ENCODE results near the gene STAT1.
"Not testable (repeated sequence)": the region's sequence is repeated elsewhere in the genome, so short reads cannot be mapped to it uniquely, and the experiment has no call there.

Gene STAT1

DNA sequence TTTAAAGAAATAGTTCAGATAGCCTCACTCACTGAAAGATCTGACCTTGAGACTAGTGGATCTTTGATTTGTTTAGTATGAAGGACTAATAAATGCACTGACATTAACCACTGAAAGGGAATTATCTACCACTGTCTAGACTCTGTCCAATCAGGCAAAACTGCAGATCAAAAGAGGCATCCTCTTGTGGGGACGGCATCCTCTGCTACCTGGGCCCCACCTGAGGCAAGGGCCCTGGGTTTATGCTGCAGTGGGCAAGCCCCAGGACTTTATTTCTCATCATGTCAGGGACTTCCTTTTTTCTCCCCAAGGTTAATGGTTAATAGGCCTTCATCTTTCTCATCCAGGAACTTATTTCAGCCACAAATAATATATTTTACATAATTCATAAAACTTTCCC lies 32.2 kb downstream of the STAT1 start:
- no peak for DNase-seq (ENCODE audit: low read depth)

DNA sequence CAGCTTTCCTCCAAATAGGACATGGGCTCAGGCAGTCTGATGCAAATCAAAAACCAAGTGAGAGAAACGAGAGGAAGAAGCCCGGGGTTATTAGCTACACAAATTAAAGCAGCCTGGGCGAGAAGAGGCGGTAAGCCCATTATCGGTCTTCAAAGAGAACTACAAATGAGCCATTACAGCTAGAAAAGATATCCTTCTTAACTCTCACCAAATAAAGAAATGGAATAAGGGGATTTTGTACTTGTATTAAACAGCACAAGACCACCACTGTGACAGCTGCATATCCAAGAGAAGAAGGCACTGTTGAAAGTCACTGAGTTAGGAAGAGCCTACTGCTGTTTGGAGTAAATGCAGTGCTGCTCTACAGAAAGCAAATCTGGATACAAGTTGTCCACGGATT lies 32.6 kb downstream of the STAT1 start:
- DNase-seq (ENCODE audit: low read depth): no peak

DNA sequence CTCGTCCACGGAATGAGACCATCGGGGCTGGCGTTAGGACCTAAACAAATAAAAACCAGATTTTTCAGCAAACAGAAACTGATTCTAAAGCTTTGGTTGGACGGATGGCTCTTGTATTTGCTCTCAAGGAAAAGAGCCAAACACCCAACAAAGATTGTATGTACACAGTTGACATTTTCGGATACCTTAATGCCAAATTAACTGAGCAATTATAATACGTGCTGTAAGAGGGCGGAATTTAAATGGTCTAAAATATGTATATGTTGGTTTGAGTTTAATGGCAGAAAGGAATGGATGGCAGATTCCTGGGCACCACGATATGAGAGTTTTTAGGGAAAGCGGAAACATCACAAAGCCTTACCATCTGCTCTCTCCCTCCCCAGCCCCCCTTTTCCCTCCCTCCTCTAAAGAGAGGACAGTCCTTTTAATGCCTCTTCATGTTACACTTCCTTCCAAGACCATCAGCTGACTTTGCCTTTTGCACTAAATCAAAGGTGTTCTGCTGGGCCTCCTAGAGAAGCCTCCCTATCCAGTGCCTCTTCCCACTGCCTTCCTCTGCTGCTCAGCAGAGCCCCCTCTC lies 33.3 kb downstream of the STAT1 start:
- no peak for DNase-seq (ENCODE audit: low read depth)

DNA sequence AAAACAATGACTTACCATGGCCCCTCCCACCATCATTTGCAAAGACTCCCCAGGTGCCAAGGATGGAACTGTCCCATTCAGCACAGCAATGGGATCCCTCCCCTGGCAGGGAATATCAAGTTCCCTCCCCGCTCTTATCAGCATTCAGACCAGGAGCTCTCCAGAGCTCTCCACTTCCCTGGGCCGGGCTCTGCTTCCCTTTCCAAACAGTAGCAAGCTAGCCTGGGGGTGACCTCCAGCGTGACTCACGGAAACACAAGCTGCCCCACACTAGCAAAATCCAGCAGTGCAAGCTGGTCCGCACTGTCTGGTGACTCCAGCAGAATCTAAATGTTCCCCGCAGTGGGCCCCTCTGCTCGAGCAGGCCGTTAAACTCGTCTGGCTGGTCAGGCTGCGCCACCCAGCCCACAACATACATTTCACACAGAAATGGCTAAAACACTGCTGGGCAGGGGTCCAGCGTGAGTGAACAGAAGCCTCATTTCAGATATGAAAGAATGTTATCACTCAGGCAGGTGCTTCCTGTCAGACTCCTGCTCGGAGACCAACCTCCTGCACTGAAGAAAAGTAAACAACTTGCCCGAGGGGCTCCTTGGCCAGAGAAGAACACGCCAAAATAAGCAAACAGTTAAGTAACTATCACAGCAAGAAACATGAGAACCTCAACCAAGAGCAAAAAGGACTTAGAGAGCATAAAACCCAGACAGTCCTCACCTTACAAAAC lies 33.9 kb downstream of the STAT1 start:
- DNase-seq (ENCODE audit: low read depth): no peak

DNA sequence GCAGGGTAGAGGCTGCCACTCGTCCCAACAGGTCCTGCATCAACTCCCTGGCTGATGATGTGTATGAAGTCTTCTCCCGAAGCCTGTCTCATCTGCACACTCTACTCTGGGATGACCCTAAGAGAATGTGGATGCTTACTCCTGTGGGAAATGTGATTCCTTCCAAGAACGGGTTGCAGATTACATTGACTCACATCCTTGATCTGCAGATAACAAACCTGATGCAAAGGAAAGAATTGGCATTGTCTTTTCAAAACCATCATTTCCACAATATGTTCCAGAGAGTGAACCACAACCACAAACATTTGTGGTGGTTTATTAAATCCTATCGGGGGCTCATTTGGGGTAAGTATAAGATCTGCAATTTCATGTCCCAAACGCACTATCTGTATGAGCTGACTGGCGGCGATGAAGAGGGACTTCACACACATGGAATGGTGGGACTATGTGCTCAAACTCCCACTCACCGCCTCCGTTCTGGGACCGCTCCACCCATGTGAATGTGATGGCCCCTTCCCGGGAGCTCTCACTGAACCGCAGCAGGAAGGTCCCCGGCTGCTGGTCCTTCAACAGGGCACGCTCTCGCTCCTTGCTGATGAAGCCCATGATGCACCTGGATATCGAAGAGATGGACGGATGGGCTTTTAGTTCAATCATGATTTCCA lies 35.5 kb downstream of the STAT1 start:
- DNase-seq (ENCODE audit: low read depth): no peak

DNA sequence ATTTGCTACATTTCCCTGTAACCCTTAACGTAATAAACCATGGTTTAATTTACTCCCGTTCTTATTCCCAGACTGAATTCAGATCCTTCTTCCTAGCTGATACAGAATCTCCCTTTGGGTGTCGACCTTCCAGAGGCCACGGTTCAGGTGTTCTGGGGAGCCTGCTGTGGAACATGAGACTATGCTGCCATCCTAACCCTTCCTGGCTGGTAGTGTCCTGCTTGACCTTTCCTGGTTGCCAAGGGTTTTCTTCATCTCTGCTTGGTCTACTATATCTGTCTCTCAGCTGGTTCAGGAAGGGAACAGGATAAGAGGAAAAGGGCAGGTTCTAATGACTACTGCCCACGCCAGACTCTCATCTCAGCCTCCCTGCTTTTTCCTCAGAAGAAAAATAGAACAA lies 36.5 kb downstream of the STAT1 start:
- DNase-seq (ENCODE audit: low read depth): no peak

DNA sequence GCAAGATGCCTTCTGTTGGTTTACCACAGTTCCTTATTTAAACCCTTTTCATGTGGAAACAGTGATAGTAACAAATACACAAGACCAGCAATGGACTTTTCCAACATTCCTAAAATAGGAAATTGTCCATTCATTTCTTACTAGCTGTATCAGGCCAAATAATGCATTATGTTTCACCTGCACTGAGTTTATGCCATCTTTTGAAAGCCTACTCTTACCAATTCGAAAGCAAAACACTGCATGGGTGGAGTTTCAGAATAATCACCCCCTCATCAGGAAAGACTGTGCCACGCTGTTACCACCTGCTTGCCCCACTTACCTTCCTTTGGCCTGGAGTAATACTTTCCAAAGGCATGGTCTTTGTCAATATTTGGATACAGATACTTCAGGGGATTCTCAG lies 37.5 kb downstream of the STAT1 start:
- no peak for DNase-seq (ENCODE audit: low read depth)

DNA sequence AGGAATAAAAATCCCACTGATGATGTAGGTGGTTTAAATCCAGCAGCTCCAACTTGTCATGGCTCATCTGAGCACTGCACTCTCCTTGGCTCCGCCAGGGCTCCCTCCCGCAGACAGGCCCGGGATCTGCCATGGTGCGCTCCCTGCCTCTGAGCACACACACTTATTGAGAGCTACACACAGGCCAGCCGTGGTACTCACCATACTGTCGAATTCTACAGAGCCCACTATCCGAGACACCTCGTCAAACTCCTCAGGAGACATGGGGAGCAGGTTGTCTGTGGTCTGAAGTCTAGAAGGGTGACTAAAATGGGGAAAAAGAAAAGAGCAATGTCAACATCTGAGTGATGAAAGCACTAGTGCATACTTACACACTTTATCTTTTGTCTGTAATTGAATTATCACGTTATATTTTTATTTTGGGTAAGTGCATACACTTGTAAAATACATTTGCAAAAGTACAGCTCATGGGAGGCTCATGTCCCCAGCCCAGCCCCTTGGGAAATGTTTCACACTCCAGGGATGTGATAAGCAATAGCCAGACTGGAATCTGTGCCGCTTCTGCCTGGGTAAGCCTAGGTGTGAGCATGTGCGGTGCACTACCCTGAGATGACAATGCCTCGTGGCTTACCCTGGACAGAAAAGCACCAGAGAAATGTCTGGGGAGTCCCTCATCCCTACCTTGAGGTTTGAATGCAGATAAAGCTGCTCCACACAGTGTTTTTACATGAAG lies 39.2 kb downstream of the STAT1 start:
- no peak for DNase-seq (ENCODE audit: low read depth)

DNA sequence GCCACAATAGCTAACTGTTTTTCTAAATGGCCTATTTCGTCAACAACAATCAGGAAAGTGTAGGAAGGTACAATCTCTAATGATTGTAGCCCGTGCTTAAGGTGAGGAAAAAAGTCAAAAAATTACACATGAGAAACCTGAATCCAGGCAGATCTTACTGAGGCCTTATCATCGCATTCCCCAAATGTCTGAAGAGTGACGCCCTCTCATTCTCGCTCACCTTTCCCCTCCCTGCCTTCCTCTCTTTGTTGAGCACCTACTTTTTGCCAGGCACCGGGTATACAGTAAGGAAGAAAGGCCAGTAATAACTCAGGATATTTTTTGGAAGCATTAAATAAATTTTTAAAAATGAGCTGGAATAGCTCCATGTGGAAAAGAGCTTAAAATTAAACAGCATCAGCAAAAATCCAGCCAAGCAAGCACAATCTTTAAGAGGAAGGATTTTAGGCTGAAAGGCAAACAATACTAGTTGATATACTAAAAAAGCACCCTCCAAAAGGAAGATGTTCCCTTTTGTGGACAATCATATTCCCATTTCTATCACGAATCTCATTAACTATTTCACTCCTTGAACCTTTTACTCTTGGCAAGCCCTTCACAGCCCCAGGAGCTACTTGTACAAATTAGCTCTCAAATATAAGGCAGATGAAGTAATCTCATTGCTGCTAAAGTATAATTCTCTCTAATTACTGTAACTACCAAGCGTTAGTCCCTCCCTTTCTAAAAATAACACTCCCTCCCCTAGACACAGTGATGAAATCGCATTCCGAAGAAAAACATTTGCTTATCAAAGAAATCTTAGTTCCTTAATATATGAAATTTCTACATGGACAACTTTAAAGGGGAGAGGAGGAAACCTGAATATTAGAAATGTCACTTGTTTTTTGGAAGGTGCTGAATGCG lies 40.0 kb downstream of the STAT1 start:
- DNase-seq (ENCODE audit: low read depth): no peak

DNA sequence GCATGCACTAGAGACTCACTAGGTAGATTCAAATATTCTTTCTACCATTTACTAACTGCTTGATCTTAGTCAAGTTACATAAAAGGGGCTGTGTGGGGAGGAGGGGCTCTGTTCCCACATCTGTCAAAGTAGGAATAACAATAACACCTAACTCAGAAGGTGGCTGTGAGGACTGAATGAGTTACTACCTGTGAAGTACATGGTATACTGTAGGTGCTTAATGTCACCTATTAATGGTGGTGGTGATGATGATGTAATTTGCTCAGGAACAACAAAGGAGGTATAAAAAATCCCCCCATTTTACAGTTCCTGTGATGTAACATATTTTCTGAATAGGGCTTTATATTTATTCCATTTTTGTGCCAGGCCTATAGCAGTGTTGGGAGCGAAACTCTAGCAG lies 40.7 kb downstream of the STAT1 start:
- DNase-seq (ENCODE audit: low read depth): no peak

DNA sequence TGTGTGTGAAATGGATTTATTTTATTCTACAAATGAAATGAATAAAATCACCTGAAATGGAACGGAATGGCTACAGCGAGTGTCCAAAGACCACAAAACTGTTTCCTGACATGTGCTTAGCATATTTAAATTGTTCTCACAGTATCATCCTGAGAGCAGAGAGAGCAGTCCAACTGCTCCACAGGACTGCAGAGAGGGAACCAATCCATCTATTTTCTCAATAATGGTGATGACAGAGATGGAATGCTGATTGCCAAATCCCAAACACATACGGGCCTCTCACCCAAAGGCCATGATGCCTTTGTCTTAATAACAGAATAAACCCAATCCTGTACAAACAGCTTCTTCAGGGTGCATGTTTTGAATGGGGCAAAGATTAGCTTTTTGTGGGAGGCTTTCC lies 41.1 kb downstream of the STAT1 start:
- DNase-seq (ENCODE audit: low read depth): no peak

DNA sequence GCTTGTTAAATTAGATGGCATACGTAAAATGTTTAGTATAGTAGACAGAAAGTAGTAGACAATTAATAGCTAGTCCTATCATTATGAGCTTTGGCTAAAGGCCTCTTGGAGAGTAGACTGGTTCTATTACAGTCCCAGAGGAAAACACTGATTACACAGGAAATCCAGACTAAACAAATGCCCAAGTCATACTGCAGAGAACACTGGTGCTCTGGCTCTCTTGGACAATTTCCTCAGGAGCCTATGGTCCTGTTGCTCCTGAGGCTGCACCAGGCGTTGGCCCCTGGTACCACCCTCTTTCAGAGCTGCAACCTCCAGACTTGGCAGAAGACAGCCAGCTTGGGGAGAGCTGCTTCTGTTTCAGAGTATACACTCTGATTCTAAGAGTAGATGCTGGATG lies 41.8 kb downstream of the STAT1 start:
- DNase-seq (ENCODE audit: low read depth): no peak

DNA sequence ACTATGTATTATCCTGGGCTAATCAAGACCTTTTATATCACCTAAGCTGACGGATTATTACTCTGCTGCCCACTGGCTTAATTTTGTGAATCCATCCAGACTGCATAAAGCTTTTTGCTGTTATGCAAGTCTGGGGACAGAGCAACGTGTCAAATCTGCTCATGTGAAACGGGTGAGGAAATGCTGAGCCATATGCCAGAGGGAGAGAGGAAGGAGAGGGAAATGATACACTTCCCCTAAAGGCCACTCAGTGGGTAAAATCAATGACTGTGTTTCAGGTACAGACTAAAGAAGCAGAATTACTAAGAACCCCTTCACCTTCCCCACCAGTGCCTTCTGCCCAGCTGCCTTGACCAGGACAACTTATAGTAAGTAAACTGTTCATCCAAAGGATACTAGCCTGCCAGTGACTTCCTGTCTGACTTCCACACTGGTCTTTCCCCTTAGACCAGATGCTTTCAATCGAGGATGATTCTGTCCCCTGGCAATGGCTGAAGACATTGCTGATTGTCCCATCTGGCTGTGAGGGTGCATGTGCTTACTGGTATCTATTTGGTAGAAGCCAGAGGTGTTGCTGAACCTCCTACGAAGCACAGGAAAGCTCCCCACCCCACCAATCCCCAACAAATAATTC lies 43.0 kb downstream of the STAT1 start:
- DNase-seq (ENCODE audit: low read depth): no peak

DNA sequence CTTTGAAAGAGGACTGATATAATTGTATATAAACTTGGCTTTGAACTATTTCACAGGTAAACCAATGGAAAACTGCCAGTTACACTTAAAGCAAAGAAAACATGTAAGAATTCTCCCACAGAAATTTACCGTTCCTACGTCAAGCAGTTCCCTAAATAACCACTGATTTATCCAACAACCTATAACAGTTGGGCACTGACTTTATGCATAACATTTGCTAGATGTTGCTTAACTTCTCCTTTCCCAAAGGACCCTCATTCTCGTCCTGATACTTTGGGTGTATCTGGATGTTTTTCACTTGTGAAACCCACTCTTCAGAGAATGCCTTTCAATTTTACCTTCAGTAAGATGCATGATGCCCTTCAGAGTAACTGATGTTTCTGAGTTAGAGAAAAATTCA lies 43.8 kb downstream of the STAT1 start:
- no peak for DNase-seq (ENCODE audit: low read depth)

DNA sequence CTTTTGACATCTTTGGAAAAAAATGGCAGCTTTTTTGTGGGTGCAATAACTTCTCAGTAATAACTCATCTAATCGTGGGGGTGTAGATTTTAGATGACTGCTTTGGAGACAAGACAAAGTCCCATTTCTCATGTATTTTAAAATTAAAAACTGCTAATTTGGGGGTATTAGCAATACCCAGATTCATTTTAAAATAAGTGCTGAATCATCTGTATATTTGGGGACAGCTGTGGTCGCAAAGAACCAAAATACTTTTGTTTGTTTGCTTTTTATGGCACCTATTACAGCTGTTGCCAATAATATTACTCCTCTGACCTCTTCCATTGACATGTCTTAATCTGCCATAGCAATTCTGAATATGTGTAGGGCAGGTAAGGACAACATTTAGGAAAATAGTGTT lies 45.4 kb downstream of the STAT1 start:
- DNase-seq (ENCODE audit: low read depth): no peak

DNA sequence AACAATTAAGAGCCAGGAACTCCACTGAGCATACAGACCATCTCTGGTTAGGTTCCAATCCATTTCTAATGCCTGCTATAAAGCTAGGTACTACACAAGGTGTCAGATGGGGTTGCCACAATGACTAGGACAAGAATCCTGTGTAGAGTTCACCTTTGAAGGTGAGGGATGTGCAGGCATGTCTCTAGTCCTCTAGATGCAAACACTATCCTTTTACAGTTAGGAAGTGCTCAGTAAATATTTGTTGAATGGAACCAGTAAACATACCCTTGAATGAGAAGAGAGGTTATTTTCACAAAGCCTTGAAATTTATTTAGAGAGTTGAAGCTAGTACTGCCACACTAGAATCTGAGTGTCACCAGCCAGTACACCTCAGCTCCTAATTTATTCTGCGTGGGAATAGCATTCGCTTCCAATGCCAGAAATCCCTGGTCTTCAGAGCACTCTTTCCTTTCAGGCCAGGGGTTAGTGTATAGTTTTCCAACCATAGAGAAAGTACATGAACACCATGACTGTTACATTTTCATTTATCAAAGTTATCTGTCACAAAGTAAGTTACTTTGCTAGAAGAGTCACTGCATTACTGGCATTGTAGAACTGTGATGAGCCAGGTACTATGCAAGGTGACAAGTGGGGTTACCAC lies 48.3 kb downstream of the STAT1 start:
- no peak for DNase-seq (ENCODE audit: low read depth)

DNA sequence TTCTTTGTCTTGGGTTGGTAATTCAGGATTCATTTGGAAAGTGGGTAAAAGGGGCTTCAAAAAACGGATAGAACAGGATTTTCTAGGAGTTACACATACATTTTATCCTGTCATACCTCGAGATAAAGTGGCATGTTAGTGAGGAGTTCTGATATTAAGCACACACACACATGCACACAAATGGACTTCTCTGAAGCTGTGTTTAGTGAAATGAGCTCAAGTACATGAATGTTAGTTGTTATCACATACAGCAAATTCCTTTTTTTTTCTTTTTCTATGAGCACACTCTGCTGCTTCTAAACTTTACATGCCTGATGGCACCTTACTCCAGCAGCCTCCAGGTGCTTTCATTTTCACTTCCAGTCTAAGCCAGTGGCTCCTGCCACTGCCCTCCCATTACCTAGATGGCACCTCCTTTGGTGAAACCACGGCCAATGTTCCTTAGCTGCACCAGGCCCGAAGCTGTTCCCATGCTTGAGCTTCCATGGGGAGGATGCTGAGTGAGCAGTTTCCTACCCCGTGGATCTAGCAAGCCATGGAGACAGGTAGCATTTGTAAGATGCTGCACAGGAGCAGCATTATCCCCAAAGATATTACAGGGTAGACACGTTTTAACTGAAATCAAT lies 49.7 kb downstream of the STAT1 start:
- no peak for DNase-seq (ENCODE audit: low read depth)

DNA sequence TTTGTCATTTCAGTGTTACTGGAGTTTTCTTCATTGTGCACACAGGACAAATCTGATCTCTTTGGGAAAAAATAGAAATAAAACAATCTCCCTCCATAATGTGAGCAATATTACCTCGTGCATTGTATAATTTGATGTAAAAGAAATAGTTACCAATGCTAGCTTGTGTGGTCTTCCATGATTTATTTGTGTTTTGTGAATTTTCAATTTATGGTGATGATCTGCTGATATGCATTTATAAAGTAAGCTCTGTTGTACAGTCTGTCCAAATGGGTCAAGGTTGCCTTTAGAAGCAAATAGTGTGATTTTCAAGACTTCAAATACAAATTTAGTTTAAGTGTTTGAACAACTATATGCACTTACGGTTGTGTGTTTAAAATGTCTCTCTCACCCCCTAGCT lies 50.9 kb downstream of the STAT1 start:
- no peak for DNase-seq (ENCODE audit: low read depth)

DNA sequence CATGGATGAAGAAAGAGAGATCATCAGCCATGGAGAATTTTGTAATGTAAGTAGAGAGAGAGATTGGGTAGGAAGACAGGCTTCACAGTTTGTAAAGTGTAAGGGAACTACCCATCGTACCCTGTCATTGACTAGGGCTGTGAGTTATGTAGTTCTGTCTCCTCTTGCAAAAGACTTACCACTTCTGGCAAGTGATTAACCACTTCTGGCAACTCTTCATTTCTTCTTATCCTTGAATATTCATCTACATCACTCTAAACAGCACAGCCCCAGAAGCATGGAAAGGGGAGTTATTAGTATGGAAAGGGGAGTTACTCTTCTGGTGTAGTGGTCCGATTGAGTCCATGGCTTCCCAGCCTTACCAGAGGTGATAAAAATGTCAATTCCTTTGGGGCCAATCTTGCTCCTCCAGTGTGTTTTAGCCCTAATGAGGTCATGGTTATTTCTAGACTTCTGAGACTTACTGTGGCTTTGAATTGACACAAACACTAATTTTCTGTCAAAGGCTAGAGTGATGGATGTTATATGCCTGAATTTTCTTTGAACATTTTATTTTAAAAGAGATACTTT lies 52.0 kb downstream of the STAT1 start:
- DNase-seq (ENCODE audit: low read depth): no peak

DNA sequence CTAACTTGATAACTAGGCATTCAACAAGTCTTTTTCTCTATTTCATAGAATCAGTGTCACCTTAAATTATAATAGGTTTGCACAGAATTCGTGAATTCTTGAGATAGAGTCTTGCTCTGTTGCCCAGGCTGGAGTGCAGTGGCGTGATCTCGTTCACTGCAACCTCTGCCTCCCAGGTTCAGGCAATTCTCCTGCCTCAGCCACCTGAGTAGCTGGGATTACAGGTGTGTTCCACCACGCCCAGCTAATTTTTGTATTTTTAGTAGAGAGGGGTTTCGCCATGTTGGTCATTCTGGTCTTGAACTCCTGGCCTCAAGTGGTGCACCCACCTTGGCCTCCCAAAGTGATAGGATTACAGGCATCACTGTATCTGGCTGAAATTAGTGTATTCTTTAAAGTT lies 52.9 kb downstream of the STAT1 start:
- not testable (repeated sequence) for DNase-seq (ENCODE audit: low read depth)
